ENCODE measurements around the gene RAB24.

DNA sequence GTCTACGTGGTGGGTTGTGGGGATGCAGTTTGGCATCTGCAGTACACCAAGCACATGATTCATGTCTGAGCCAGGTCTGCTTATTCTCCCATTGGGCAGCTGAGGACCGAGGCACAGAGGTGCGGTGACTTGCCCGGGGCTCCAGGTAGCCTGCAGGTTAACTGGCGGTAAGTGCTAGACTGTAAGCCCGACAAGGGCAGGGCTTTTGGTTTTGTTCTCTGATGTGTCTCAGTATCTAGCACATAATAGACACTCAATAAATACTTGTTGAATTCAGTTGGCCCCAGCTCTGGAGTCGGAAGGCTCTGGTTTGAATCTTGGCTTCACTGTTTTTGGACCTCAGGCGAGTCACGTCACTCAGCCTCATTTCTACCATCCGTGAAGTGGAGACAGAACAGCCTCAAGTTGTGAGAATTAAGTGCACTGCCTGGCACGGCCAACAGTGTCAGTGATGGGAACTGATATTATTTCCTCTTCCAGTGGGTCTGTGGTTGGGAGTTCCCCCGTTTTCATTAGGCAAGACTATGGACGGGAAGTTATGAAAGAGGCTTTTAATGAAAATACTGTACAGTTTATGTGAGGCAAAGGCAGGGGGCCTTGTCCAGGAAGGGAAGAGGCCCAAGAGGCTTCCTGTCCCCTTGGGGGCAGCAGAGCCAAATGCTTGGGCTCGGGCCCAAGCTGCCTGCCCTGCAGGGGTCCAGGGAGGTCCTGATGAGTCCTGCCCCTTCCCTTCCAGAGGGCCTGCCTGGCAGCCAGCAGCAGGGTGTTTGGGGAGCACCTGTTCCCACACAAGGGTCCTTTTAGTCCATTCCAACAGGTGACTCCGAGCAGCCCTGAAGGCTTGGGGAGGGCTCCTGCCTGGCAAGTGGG is 3.4 kb upstream of the RAB24 start:
- TF ChIP-seq, protein P1, sequence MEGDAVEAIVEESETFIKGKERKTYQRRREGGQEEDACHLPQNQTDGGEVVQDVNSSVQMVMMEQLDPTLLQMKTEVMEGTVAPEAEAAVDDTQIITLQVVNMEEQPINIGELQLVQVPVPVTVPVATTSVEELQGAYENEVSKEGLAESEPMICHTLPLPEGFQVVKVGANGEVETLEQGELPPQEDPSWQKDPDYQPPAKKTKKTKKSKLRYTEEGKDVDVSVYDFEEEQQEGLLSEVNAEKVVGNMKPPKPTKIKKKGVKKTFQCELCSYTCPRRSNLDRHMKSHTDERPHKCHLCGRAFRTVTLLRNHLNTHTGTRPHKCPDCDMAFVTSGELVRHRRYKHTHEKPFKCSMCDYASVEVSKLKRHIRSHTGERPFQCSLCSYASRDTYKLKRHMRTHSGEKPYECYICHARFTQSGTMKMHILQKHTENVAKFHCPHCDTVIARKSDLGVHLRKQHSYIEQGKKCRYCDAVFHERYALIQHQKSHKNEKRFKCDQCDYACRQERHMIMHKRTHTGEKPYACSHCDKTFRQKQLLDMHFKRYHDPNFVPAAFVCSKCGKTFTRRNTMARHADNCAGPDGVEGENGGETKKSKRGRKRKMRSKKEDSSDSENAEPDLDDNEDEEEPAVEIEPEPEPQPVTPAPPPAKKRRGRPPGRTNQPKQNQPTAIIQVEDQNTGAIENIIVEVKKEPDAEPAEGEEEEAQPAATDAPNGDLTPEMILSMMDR (optimal IDR thresholded peaks at IDR 0.05 in 1 of 3, IDR thresholded peaks at IDR 0.05 in 1 of 3, conservative IDR thresholded peaks at IDR 0.05 in 1 of 3; ENCODE audit: extremely low read depth in 1 of 3, insufficient read depth in 2 of 3, low read length in 3 of 3) = no peak
- TF ChIP-seq EZH2 (IDR thresholded peaks at IDR 0.05; ENCODE audit: low read length) = no peak
